Osteoblast (primary cell): Measurements from ENCODE around the gene CMIP. TPM values are rescaled to one million over a fixed set of nuclear protein-coding genes. Genes with fewer than 3 reads are reported as not detected.

Source experiments
- DNase-seq: peaks from one replicate; pipeline ENCODE4 v3.0.0; 2011; ENCODE audit warnings: low spot score, mixed read lengths; ENCODE audit not compliant: insufficient read length; ENCODE audit errors: missing footprints
- H2AFZ ChIP-seq: 2 replicates; pipeline ENCODE4 v1.6.0; 2011; ENCODE audit warnings: mild to moderate bottlenecking, low read length
- H3K27ac ChIP-seq: 2 replicates; pipeline ENCODE4 v1.5.1; 2011; ENCODE audit warnings: mild to moderate bottlenecking, low read depth, low read length, moderate library complexity
- H3K27me3 ChIP-seq: 2 replicates; pipeline ENCODE4 v1.6.0; 2012; ENCODE audit warnings: mild to moderate bottlenecking, control low read depth, inconsistent platforms, low read length, moderate library complexity; ENCODE audit not compliant: insufficient read depth
- H3K36me3 ChIP-seq: 2 replicates; pipeline ENCODE4 v1.5.1; 2011; ENCODE audit warnings: mild to moderate bottlenecking, low read length, control low read depth, moderate library complexity; ENCODE audit not compliant: insufficient read depth
- H3K4me1 ChIP-seq: 2 replicates; pipeline ENCODE4 v1.5.1; 2011; ENCODE audit warnings: mild to moderate bottlenecking, low read length, control low read depth, moderate library complexity; ENCODE audit not compliant: insufficient read depth
- H3K4me2 ChIP-seq: 2 replicates; pipeline ENCODE4 v1.6.0; 2011; ENCODE audit warnings: mild to moderate bottlenecking, low read length; ENCODE audit not compliant: insufficient read depth
- H3K4me3 ChIP-seq: fragments of 200-600 bp; sonication (generic); 3 replicates; pipeline ENCODE4 v1.5.1; 2012; ENCODE audit warnings: mild to moderate bottlenecking, low read length, inconsistent platforms; ENCODE audit not compliant: insufficient read depth
- H3K79me2 ChIP-seq: 2 replicates; pipeline ENCODE4 v1.6.0; 2012; ENCODE audit warnings: mild to moderate bottlenecking, low read length, control low read depth, inconsistent platforms; ENCODE audit not compliant: insufficient read depth
- H3K9me3 ChIP-seq: 2 replicates; pipeline ENCODE4 v1.5.1; 2011; ENCODE audit warnings: low read depth, low read length, control low read depth
- H4K20me1 ChIP-seq: 2 replicates; pipeline ENCODE4 v1.6.0; 2012; ENCODE audit warnings: mild to moderate bottlenecking, low read length, control low read depth; ENCODE audit not compliant: insufficient read depth
- CTCF ChIP-seq: IDR thresholded peaks from 2 replicates; pipeline ENCODE4 v1.5.1; 2011; ENCODE audit warnings: mild to moderate bottlenecking, low read depth, low read length, moderate library complexity; ENCODE audit errors: extremely low read depth
- total RNA-seq: library from RNA; depleted of rRNA; stranded (reverse); fragments of >200 nt; gene quantifications from 2 replicates; pipeline ENCODE4 v1.2.3, GENCODE V29; 2012

The CMIP gene
- total RNA-seq, 1 donor, result 8.3 TPM

GRCh38 chr16:81565321-81566028, 120.9 kb downstream of the CMIP start:
- H3K36me3 ChIP-seq, result no peaks in the 10 kb centered on the region
- no peaks in the 10 kb centered on the region for H3K9me3 ChIP-seq
- H3K27ac ChIP-seq, result no peak overlapping the region
- no peak overlapping the region for H3K4me2 ChIP-seq
- no peak overlapping the region for H2AFZ ChIP-seq
- peaks cover 47% of the 10 kb centered on the region for H3K4me1 ChIP-seq
- no peak for DNase-seq
- H3K27me3 ChIP-seq, result no peaks in the 10 kb centered on the region
- H4K20me1 ChIP-seq, result peaks cover 66% of the 10 kb centered on the region
- peaks cover 36% of the 10 kb centered on the region for H3K79me2 ChIP-seq
- no peak overlapping the region for H3K4me3 ChIP-seq
- TF ChIP-seq CTCF, result no peak

DNA sequence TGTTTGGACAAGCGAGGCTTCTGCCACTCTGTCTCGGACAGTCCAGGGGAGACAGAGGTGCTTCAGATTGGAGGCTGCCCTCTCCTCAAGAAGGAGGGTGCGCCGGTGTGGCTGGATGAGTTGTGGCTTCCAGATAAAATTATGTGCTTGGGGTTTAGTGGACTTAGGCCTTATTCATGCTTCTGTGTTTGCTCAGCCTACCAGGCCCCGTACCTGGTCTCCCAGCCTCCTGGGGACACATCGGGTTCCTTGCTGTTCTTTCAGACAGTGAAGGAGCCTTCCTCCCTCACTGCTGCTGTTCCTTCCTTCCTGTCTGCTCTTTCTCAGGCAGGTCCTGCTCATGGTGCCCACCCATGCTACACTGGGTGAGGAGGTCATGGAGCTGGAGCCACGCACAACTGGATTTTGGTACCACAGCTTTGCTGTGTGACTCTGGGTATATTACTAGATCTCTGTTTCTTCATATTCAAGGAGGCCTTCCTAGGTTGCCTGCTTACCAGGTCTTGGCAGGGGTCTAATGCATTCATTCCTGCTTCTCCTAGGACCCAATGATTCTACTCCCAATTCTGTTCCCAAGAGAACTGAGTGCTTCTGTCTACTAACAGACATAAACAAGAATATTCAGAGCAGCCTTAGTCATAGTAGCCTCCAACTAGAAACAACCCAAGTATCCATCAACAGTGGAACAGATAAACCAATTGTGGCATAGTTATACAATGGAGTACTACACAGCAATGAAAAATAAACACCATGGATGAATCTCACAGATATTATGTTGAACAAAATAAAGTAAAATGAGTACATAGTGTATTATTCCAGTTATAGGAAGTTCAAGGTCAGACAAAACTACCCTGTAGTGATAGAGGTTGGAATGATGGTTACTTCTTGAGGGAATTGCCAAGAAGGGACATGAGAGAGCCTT, 121.7 kb downstream of the CMIP start:
- Histone ChIP-seq H3K9me3 (no peaks in the 10 kb centered on the region), H3K4me3 (no peak overlapping the region), H3K4me2 (no peak overlapping the region), H3K79me2 (peaks cover 37% of the 10 kb centered on the region), H3K27me3 (no peaks in the 10 kb centered on the region), H4K20me1 (peaks cover 63% of the 10 kb centered on the region), H3K36me3 (no peaks in the 10 kb centered on the region), H3K4me1 (peaks cover 38% of the 10 kb centered on the region), H3K27ac (no peak overlapping the region), H2AFZ (no peak overlapping the region)
- DNase-seq, result no peak
- TF ChIP-seq CTCF, result no peak

- peaks cover 64% of the 10 kb centered on the region for H4K20me1 ChIP-seq
- TF ChIP-seq CTCF, result no peak
- H3K27ac ChIP-seq, result no peak overlapping the region
- peaks cover 34% of the 10 kb centered on the region for H3K4me1 ChIP-seq
- DNase-seq, result no peak
- no peak overlapping the region for H3K4me3 ChIP-seq
- no peaks in the 10 kb centered on the region for H3K27me3 ChIP-seq
- no peaks in the 10 kb centered on the region for H3K9me3 ChIP-seq
- no peaks in the 10 kb centered on the region for H3K36me3 ChIP-seq
- H3K79me2 ChIP-seq, result peaks cover 39% of the 10 kb centered on the region
- H3K4me2 ChIP-seq, result no peak overlapping the region
- no peak overlapping the region for H2AFZ ChIP-seq
Observed at GRCh38 chr16:81567087-81567486, 122.5 kb downstream of the CMIP start.
